HEK293 (cell line): ENCODE results near the gene LPCAT1.

Experiments used
- CTCF ChIA-PET: fragments of 350-600 bp; formaldehyde crosslinking; extraction: SDS; loops from one replicate; lab custom pipeline; 2021; ENCODE audit warnings: antibody characterized with exemption; lab: Yijun Ruan, JAX
- POLR2A ChIA-PET: fragments of 300-600 bp; formaldehyde crosslinking; extraction: SDS; loops from one replicate; lab custom pipeline; 2020; ENCODE audit warnings: antibody characterized with exemption, inconsistent platforms; lab: Yijun Ruan, JAX
- H3K27ac ChIP-seq: fragments of 200-500 bp; sonication (Bioruptor generic); 2 replicates; pipeline ENCODE4 v1.5.1; 2014; ENCODE audit warnings: low read depth, low read length, control low read depth, inconsistent platforms; ENCODE audit errors: extremely low read depth
- H3K36me3 ChIP-seq, 2 experiments: fragments of 200-500 bp in 1 of 2; sonication (Bioruptor generic) in 1 of 2; 1 replicate in 1 of 2; 2 replicates in 1 of 2; pipeline ENCODE4 v1.5.1; 2014 to 2017; ENCODE audit warnings: inconsistent platforms in 2 of 2, low read length in 2 of 2; ENCODE audit not compliant: control insufficient read depth in 2 of 2, insufficient read depth in 1 of 2
- H3K4me1 ChIP-seq: fragments of 200-500 bp; sonication (Bioruptor generic); 2 replicates; pipeline ENCODE4 v1.5.1; 2014; ENCODE audit warnings: mild to moderate bottlenecking, low read length, inconsistent platforms; ENCODE audit not compliant: control insufficient read depth, insufficient read depth
- H3K4me3 ChIP-seq: 2 replicates; pipeline ENCODE4 v1.5.1; 2011; ENCODE audit warnings: low read depth, mild to moderate bottlenecking, control low read depth, low read length, moderate library complexity
- H3K9me3 ChIP-seq: fragments of 200-500 bp; sonication (Bioruptor generic); 2 replicates; pipeline ENCODE4 v1.5.1; 2014; ENCODE audit warnings: low read depth, low read length, inconsistent platforms; ENCODE audit not compliant: control insufficient read depth, insufficient read depth
- HIC1 ChIP-seq: fragments of 450-650 bp; formaldehyde crosslinking; IDR thresholded peaks from 2 replicates; pipeline ENCODE4 v1.5.1; 2016; ENCODE audit warnings: missing biosample characterization, missing genetic modification characterization
- PRDM10 ChIP-seq: fragments of 450-650 bp; formaldehyde crosslinking; IDR thresholded peaks from 2 replicates; pipeline ENCODE4 v1.5.1; 2016; ENCODE audit warnings: missing biosample characterization, missing genetic modification characterization
- REPIN1 ChIP-seq: fragments of 450-650 bp; formaldehyde crosslinking; IDR thresholded peaks from 2 replicates; pipeline ENCODE4 v1.5.1; 2017; ENCODE audit warnings: missing biosample characterization, missing genetic modification characterization, low read depth
- REST ChIP-seq: fragments of 450-650 bp; formaldehyde crosslinking; IDR thresholded peaks from 2 replicates; pipeline ENCODE4 v1.5.1; 2016; ENCODE audit warnings: missing biosample characterization, missing genetic modification characterization
- SP7 ChIP-seq: fragments of 450-650 bp; formaldehyde crosslinking; IDR thresholded peaks from 2 replicates; pipeline ENCODE4 v1.5.1; 2016; ENCODE audit warnings: missing biosample characterization, missing genetic modification characterization
- TRIM28 ChIP-seq: IDR thresholded peaks from 2 replicates; pipeline ENCODE4 v1.6.1; 2011; ENCODE audit warnings: low read length, control low read depth, borderline replicate concordance
- ZFP3 ChIP-seq: fragments of 450-650 bp; formaldehyde crosslinking; IDR thresholded peaks from 2 replicates; pipeline ENCODE4 v1.5.1; 2016; ENCODE audit warnings: low read depth, missing biosample characterization, missing genetic modification characterization
- ZNF211 ChIP-seq: fragments of 450-650 bp; formaldehyde crosslinking; IDR thresholded peaks from 2 replicates; pipeline ENCODE4 v1.5.1; 2016; ENCODE audit warnings: low read depth, missing biosample characterization, missing genetic modification characterization
- ZNF280D ChIP-seq: fragments of 450-650 bp; formaldehyde crosslinking; IDR thresholded peaks from 2 replicates; pipeline ENCODE4 v1.5.1; 2016; ENCODE audit warnings: missing biosample characterization, missing genetic modification characterization
- ZNF366 ChIP-seq: fragments of 450-650 bp; formaldehyde crosslinking; conservative IDR thresholded peaks from 2 replicates; pipeline ENCODE4 v1.5.1; 2016; ENCODE audit warnings: missing biosample characterization, missing genetic modification characterization
- ZNF529 ChIP-seq: fragments of 450-650 bp; formaldehyde crosslinking; IDR thresholded peaks from 2 replicates; pipeline ENCODE4 v1.5.1; 2017; ENCODE audit warnings: missing genetic modification characterization, missing biosample characterization; ENCODE audit not compliant: insufficient replicate concordance
- ZNF548 ChIP-seq: fragments of 450-650 bp; formaldehyde crosslinking; IDR thresholded peaks from 2 replicates; pipeline ENCODE4 v1.5.1; 2016; ENCODE audit warnings: missing biosample characterization, missing genetic modification characterization
- ZNF664 ChIP-seq: fragments of 450-650 bp; formaldehyde crosslinking; IDR thresholded peaks from 2 replicates; pipeline ENCODE4 v1.5.1; 2016; ENCODE audit warnings: missing biosample characterization, missing genetic modification characterization
- ZNF670 ChIP-seq: fragments of 450-650 bp; formaldehyde crosslinking; IDR thresholded peaks from 2 replicates; pipeline ENCODE4 v1.5.1; 2016; ENCODE audit warnings: missing biosample characterization, missing genetic modification characterization, low read depth
- ZNF76 ChIP-seq: fragments of 450-650 bp; formaldehyde crosslinking; IDR thresholded peaks from 2 replicates; pipeline ENCODE4; 2016; ENCODE audit warnings: low read depth, missing biosample characterization, missing genetic modification characterization, borderline replicate concordance

Gene LPCAT1

GRCh38 chr5:1535646-1536045, 11.9 kb upstream of the LPCAT1 start:
- CTCF ChIA-PET: interaction anchor here (0.6 to 1.2 kb wide), 2 partner anchors 84 to 109 kb away, joined by 4 to 6 read pairs; no protein-coding TSS in a partner anchor
- Histone ChIP-seq H3K4me1 (no peaks in the 10 kb centered on the region), H3K27ac (no peak overlapping the region), H3K36me3 (no peaks in the 10 kb centered on the region), H3K9me3 (no peaks in the 10 kb centered on the region), H3K4me3 (no peak overlapping the region)
- POLR2A ChIA-PET: no interaction called here
- TF ChIP-seq HIC1 (tag by site-specific recombination) (no peak), ZNF664 (tag by site-specific recombination) (no peak), ZNF670 (tag by site-specific recombination) (no peak), ZNF280D (tag by site-specific recombination) (no peak), PRDM10 (tag by site-specific recombination) (no peak), REPIN1 (tag by site-specific recombination) (no peak), ZNF76 (tag by site-specific recombination) (no peak), SP7 (tag by site-specific recombination) (no peak), ZNF211 (tag by site-specific recombination) (no peak), TRIM28 (no peak), ZFP3 (tag by site-specific recombination) (no peak), ZNF548 (tag by site-specific recombination) (no peak), ZNF529 (tag by site-specific recombination) (no peak), ZNF366 (tag by site-specific recombination) (no peak), REST (tag by site-specific recombination) (no peak)
